AG20443 (cell line): ENCODE data around the gene CTH.
"Not testable (repeated sequence)": the region's sequence is repeated elsewhere in the genome, so short reads cannot be mapped to it uniquely, and the experiment has no call there.

Experiments used
- DNase-seq: peaks from one replicate; pipeline ENCODE4 v3.0.0; 2012; ENCODE audit warnings: low spot score, mixed read lengths

The CTH gene

DNA sequence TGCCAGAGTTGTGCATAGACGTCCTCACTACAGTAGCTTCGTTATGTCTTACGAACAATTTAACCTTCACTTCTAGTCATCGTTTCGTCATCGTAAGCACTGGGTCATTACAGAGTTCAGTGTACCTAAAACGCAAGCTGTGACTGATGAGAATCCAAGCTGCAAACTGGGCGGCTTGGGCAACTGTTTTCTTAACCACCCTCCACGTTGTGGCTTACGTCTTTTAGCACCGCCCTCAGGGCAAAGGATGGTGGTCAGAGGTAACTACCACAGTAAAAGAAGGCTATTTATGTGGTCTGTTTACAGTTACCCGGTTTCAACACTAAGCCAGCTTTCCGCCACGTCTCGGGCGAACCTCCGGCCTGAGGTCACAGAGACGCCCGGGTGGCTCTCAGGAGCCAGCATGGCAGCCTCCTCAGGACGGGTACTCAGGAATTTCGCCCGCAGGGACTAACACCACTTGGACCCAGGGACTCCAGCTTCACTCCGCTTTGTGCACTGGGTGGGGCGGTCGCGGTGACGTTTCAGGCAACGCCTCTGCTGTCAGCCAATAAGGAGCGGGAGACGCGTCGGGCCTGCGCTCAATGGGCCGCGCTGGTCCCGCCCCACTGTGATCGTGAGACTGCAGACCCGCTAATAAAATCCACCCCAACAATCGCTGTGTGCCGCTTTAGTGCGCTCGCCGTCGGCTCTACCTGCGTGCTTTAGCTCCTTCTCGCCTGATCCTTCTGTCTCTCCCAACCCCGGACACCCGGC lies at the start of gene CTH:
Gene CTH (plus strand): TSS at position 665 of the 756 bp plus-strand sequence. CDS start 148 bp downstream, outside the sequence.
- DNase-seq = peak; percentile 98

- peak; percentile 20 for DNase-seq
These were observed 49.2 kb upstream of the CTH start for GRCh38 chr1:70361727-70362398.

GRCh38 chr1:70364439-70364838 lies 46.6 kb upstream of the CTH start:
- no peak for DNase-seq

GRCh38 chr1:70366425-70366952 lies 44.6 kb upstream of the CTH start:
- DNase-seq = not testable (repeated sequence)

DNA sequence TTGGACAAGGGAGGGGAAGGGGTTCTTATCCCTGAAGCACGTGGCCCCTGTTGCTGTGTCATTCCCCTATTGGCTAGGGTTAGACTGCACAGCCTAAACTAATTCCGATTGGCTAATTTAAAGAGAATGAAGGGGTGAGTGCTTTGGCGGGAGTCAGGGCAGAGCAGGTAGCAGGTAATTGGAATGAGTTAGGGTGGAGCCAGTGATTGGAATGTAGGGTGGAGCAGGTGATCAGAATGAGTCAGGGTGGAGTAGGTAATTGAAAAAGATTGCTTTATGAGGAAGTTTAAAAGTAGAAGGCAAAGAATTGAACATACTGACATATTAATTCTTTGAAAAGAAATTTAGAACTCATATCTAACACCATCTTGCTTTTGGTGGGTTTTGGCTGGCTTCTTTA lies 44.1 kb upstream of the CTH start:
- DNase-seq = not testable (repeated sequence)

DNA sequence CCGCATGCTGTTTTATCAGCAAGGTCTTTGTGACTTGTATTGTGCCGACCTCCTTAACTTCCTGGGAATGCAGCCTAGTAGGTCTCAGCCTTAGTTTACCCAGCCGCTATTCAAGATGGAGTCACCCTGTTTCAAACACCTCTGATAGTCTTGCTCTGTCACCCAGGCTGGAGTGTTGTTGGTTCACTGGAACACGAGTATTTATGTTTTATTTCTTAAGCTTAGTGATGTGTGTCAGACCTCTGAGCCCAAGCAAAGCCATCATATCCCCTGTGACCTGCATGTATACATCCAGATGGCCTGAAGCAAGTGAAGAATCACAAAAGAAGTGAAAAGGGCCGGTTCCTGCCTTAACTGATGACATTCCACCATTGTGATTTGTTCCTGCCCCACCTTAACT lies 43.7 kb upstream of the CTH start:
- DNase-seq = not testable (repeated sequence)

GRCh38 chr1:70371586-70371985 lies 39.5 kb upstream of the CTH start:
- DNase-seq = not testable (repeated sequence)

GRCh38 chr1:70372426-70372825 lies 38.6 kb upstream of the CTH start:
- DNase-seq = no peak

DNA sequence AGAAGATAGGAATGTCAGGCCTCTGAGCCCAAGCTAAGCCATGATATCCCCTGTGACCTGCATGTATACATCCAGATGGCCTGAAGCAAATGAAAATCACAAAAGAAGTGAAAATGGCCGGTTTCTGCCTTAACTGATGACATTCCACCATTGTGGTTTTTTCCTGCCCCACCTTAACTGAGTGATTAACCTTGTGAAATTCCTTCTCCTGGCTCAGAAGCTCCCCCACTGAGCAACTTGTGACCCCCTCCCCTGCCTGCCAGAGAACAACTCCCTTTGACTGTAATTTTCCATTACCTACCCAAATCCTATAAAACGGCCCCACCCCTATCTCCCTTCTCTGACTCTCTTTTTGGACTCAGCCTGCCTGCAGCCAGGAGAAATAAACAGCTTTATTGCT lies 37.5 kb upstream of the CTH start:
- not testable (repeated sequence) for DNase-seq

- no peak for DNase-seq
These were observed 34.9 kb upstream of the CTH start for GRCh38 chr1:70376196-70376595.

DNA sequence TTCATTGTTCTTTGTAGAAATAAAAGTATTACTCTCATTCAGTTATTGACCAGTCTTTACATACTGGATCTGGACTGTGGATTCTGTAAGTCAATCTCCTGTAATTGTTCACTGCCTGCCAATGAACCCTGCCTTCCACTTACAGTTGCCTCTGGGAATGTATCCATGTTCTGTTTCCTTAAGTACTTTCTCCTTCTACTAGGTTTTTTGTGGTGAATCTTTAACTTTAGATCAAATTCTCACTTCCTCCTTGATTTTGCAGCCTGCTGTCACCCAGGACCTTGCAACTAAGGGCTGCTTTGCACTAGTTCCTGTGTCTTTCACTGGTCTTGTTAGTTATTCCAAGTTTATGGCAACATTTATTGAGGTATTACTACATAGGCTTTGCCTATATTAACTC lies 28.4 kb upstream of the CTH start:
- no peak for DNase-seq

GRCh38 chr1:70383483-70383882 lies 27.6 kb upstream of the CTH start:
- DNase-seq = no peak

GRCh38 chr1:70384542-70384941 lies 26.5 kb upstream of the CTH start:
- no peak for DNase-seq

- DNase-seq = no peak
These were observed 25.6 kb upstream of the CTH start for GRCh38 chr1:70385477-70385876.

DNA sequence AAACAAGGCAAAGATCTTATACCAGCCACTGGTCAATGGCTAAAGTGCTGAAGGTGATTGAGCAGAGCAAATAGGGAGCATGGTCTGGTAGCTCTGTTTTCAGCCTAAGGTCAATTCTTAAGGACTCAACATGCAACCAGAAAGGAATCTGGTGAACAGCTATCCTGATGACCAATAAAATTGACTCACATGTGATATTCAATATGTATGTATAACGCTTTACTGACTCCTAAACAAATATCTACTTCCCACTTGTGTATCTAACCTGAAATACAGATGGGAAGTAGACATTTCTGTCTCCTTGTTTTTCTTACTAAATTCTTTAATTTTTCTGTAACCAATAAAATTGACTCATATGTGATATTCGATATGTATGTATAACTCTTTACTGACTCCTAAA lies 24.9 kb upstream of the CTH start:
- DNase-seq = no peak

- DNase-seq = no peak
These were observed 23.6 kb upstream of the CTH start for GRCh38 chr1:70387507-70387906.

DNA sequence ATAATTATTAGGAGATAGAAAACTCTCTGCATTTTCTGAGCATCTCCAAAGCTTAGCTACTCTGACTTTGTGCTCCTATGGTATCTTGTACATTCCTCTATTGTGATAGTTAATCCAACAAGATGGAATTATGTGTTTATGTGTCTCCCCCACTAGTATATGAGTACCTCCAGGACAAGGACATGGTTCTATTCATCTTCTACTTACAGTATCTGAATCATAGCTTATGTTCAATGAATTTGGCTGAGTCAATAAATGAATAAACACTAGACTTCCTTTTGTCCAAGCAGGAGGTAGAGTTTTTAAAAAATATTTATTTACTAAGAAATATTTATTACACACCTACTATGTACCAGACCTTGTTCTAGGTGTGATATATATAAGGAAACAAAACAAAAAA lies 18.4 kb upstream of the CTH start:
- DNase-seq = no peak

GRCh38 chr1:70396607-70397006 lies 14.5 kb upstream of the CTH start:
- no peak for DNase-seq

DNA sequence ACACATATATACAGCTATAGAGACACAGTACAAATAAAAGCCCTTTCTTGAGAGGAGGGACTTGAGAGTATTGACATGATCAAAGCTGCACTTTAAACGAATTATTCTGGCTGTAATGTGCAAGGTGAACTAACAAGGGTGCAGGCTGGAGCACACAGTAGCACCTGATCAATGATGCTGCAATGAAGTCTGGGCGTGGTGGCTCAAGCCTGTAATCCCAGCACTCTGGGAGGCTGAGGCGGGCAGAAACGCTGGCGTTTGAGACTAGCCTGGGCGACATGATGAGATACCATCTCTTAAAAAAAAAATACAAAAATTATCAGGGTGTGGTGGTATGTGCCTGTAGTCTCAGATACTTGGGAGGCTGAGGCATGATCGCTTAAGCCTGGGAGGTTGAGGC lies 14.1 kb upstream of the CTH start:
- DNase-seq = no peak

DNA sequence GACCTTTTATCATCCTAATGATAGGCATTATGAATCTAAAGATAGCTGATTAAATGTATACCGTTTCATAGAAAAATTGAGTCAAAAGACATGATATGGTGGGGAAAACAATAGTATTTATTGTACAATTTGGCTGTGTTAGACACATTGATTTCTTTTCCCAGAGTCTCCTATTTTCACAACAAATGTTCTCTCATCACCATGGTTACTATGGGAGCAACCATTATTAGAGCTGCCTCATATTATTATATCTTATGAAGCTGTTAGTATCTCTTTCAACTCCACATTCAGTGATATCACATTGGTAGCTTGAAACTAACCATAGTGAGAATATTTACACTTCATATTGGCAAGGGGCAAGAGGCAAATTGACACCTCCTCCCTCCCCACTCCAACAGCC lies 10.7 kb upstream of the CTH start:
- DNase-seq = no peak

DNA sequence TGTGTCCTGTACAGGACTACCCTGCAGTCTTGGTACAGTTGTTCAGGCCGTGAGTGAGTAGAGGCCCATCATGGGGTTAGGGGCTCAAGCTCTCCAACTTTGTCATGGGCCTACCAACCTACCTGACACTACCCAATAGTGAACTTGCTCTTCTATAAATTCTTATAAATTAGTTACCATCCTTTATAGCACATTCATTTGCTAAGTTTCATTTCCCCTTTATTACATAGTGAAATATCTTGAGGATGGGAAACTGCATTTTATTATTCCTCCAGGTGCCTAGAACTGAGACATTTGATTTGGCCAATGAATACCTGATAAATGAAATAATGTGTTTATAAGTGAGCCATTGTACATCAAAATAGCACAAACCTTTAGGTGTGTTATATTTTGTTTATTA lies 9.1 kb upstream of the CTH start:
- DNase-seq = no peak

DNA sequence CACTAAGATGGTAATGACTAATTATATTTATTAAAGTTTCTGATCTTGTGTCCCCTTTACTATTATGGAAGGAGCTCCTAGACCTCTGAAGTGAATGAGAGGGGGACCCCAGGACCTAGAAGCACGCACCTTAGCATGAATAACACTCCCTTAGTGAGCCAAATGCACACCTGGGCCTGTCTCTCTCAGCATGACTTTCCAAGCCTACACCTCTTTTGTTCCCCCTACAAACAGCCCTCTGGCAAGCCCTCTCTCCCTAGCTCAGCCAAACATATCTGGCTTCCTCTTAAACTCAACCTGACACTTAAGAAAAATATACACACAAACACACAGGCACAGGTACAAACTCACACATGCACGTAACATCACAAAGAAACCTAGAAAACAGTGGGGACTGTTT lies 7.3 kb upstream of the CTH start:
- DNase-seq = no peak

DNA sequence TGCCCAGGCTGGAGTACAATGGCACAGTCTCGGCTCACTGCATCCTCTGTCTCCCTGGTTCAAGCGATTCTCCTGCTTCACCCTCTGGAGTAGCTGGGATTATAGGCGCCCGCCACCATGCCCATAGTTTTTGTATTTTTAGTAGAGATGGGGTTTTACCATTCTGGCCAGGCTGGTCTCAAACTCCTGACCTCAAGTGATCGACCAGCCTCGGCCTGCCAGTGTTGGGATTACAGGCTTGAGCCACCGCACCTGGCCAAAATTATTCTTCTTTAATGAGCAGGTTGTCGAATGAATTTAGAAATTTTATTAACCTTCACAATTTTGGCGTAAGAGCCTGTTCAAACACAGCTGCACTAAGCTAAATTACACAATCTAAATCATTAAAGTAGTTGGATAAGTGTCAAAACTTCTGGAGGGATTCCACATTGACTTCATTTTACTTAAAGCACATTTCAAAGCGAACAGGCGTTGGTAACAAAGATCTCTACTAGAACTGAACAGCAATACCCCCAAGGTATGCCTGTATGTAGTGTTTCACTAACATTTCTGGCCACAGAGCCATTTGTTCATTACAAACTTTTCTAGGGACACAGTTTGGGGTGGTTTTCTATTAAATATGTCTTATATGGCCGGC lies 5.2 kb upstream of the CTH start:
- no peak for DNase-seq
